Body of pancreas (tissue), 4 donors: ENCODE data around the gene PLCD4.
A peak's percentile ranks its signal among the peaks of the same experiment; 100 is the strongest.

ENCODE experiments used
- CTCF ChIP-seq, 7 experiments: fragments of 450-650 bp in 4 of 7; fragments of 200-600 bp in 3 of 7; sonication (generic) in 3 of 7; IDR thresholded peaks; one replicate each; pipeline ENCODE4 v1.5.1; 2016 to 2019; ENCODE audit warnings: antibody characterized with exemption in 7 of 7
- POLR2A ChIP-seq, 3 donors: fragments of 450-650 bp; IDR thresholded peaks; one replicate each; pipeline ENCODE4 v1.6.1; 2016; ENCODE audit warnings: antibody characterized with exemption in 3 of 3, mild to moderate bottlenecking in 2 of 3

GRCh38 chr2:218659258-218659987, 51.7 kb downstream of the PLCD4 start, which contains the start of the genes BCS1L and ZNF142:
- TF ChIP-seq CTCF (IDR thresholded peaks at IDR 0.05) (no peak), POLR2A (IDR thresholded peaks at IDR 0.05) (peak; percentile 14 to 64 (median 63))
